IMR-90 (cell line): ENCODE data around the gene COG7. TPM values are rescaled to one million over a fixed set of nuclear protein-coding genes. Genes with fewer than 3 reads are reported as not detected.

Experiments used
- ATAC-seq: fragments of 200-7000 bp; cut with Tn5 transposase; 2 replicates; pipeline ENCODE4 v1.9.1; 2020; ENCODE audit warnings: low read depth, mild to moderate bottlenecking, moderate library complexity
- BruUV-seq: library from RNA; stranded (reverse); fragments of 400-500 nt; replicated peaks from 2 replicates; lab custom pipeline; 2021; lab: Mats Ljungman, UMichigan
- CTCF ChIA-PET: fragments of 300-600 bp; formaldehyde crosslinking; extraction: SDS; loops from one replicate; lab custom pipeline; 2021; ENCODE audit warnings: antibody characterized with exemption; lab: Yijun Ruan, JAX
- POLR2A ChIA-PET: fragments of 300-600 bp; sonication (Branson Sonifier 250); formaldehyde crosslinking; loops from one replicate; lab custom pipeline; 2022; ENCODE audit warnings: antibody characterized with exemption; ENCODE audit not compliant: unreplicated experiment; lab: Charles Lee
- DNase-seq: peaks from one replicate; pipeline ENCODE4 v3.0.0; 2013
- H2AFZ ChIP-seq: replicated peaks from 2 replicates; pipeline ENCODE3; 2013; ENCODE audit warnings: low read length, mild to moderate bottlenecking; ENCODE audit not compliant: poor library complexity
- H2AK5ac ChIP-seq: 2 replicates; pipeline ENCODE4 v1.6.1; 2013; ENCODE audit warnings: low read depth, low read length, inconsistent platforms
- H2AK9ac ChIP-seq: replicated peaks from 2 replicates; pipeline ENCODE3; 2013; ENCODE audit warnings: mild to moderate bottlenecking, low read depth, low read length, moderate library complexity; ENCODE audit not compliant: poor library complexity
- H2BK120ac ChIP-seq: 2 replicates; pipeline ENCODE4 v1.6.1; 2013; ENCODE audit warnings: low read depth, low read length, inconsistent platforms
- H2BK15ac ChIP-seq: 3 replicates; pipeline ENCODE4 v1.6.1; 2013; ENCODE audit warnings: low read depth, low read length, inconsistent platforms
- H2BK20ac ChIP-seq: 2 replicates; pipeline ENCODE4 v1.6.1; 2013; ENCODE audit warnings: low read depth, mild to moderate bottlenecking, inconsistent platforms, low read length, moderate library complexity
- H2BK5ac ChIP-seq: 2 replicates; pipeline ENCODE4 v1.6.1; 2013; ENCODE audit warnings: mild to moderate bottlenecking, low read depth, low read length, inconsistent platforms; ENCODE audit not compliant: poor library complexity, severe bottlenecking
- H3K14ac ChIP-seq: replicated peaks from 2 replicates; pipeline ENCODE4 v1.6.1; 2013; ENCODE audit warnings: low read depth, low read length, inconsistent platforms
- H3K18ac ChIP-seq: 2 replicates; pipeline ENCODE4 v1.6.1; 2013; ENCODE audit warnings: low read depth, low read length, control low read depth
- H3K23ac ChIP-seq: 2 replicates; pipeline ENCODE4 v1.6.1; 2013; ENCODE audit warnings: low read depth, low read length, inconsistent platforms
- H3K27ac ChIP-seq: 2 replicates; pipeline ENCODE4 v1.5.1; 2013; ENCODE audit warnings: mild to moderate bottlenecking, control low read depth, low read length; ENCODE audit not compliant: insufficient read depth
- H3K27me3 ChIP-seq: 2 replicates; pipeline ENCODE4 v1.6.1; 2013; ENCODE audit warnings: low read length; ENCODE audit not compliant: control insufficient read depth, insufficient read depth
- H3K36me3 ChIP-seq: 2 replicates; pipeline ENCODE4 v1.6.1; 2013; ENCODE audit warnings: low read length, mixed read lengths; ENCODE audit not compliant: control insufficient read depth, insufficient read depth
- H3K4ac ChIP-seq: 2 replicates; pipeline ENCODE4 v1.6.1; 2013; ENCODE audit warnings: low read depth, low read length, inconsistent platforms
- H3K4me1 ChIP-seq: 2 replicates; pipeline ENCODE4 v1.6.1; 2013; ENCODE audit warnings: low read length, mixed read lengths; ENCODE audit not compliant: control insufficient read depth, insufficient read depth
- H3K4me2 ChIP-seq: 2 replicates; pipeline ENCODE4 v1.6.1; 2013; ENCODE audit warnings: low read depth, mild to moderate bottlenecking, control low read depth, low read length, moderate library complexity
- H3K4me3 ChIP-seq: 2 replicates; pipeline ENCODE4 v1.5.1; 2013; ENCODE audit warnings: low read depth, mild to moderate bottlenecking, control low read depth, low read length, moderate library complexity; ENCODE audit not compliant: insufficient read depth
- H3K56ac ChIP-seq: 2 replicates; pipeline ENCODE4 v1.6.1; 2013; ENCODE audit warnings: low read length, inconsistent platforms; ENCODE audit not compliant: insufficient read depth; ENCODE audit errors: extremely low read depth
- H3K79me1 ChIP-seq, 2 experiments: 2 replicates each; pipeline ENCODE4 v1.6.1; 2013; ENCODE audit warnings: low read length in 2 of 2, inconsistent platforms in 1 of 2, low read depth in 1 of 2
- H3K9ac ChIP-seq: 2 replicates; pipeline ENCODE4 v1.6.1; 2013; ENCODE audit warnings: low read depth, low read length, control low read depth
- H3K9me1 ChIP-seq: 2 replicates; pipeline ENCODE4 v1.6.1; 2013; ENCODE audit warnings: low read length, inconsistent platforms; ENCODE audit not compliant: insufficient read depth
- H3K9me3 ChIP-seq: 2 replicates; pipeline ENCODE4 v1.6.1; 2013; ENCODE audit warnings: low read length; ENCODE audit not compliant: control insufficient read depth, insufficient read depth
- H4K20me1 ChIP-seq: 2 replicates; pipeline ENCODE4 v1.6.1; 2013; ENCODE audit warnings: low read length, inconsistent platforms; ENCODE audit not compliant: insufficient read depth
- H4K5ac ChIP-seq: 2 replicates; pipeline ENCODE4 v1.6.1; 2013; ENCODE audit warnings: mild to moderate bottlenecking, low read depth, low read length, control low read depth
- H4K8ac ChIP-seq, 2 experiments: 2 replicates each; pipeline ENCODE4 v1.6.1; 2013; ENCODE audit warnings: low read depth in 2 of 2, low read length in 2 of 2, control low read depth in 1 of 2, inconsistent platforms in 1 of 2
- H4K91ac ChIP-seq: 2 replicates; pipeline ENCODE4 v1.6.1; 2013; ENCODE audit warnings: low read depth, low read length, inconsistent platforms; ENCODE audit not compliant: insufficient read depth
- BHLHE40 ChIP-seq: fragments of 150-350 bp; IDR thresholded peaks from 2 replicates; pipeline ENCODE4 v1.6.1; 2016; ENCODE audit warnings: mild to moderate bottlenecking, low read depth, low read length
- CEBPB ChIP-seq: IDR thresholded peaks from 2 replicates; pipeline ENCODE4 v1.6.1; 2012; ENCODE audit warnings: low read depth, low read length, improper control_type of control experiment
- CHD1 ChIP-seq: IDR thresholded peaks from 2 replicates; pipeline ENCODE4 v1.6.1; 2012; ENCODE audit warnings: low read depth, low read length, improper control_type of control experiment
- FOS ChIP-seq: fragments of 150-350 bp; IDR thresholded peaks from 2 replicates; pipeline ENCODE4 v1.6.1; 2016; ENCODE audit warnings: low read depth, low read length
- MAFK ChIP-seq: IDR thresholded peaks from 2 replicates; pipeline ENCODE4 v1.6.1; 2012; ENCODE audit warnings: low read depth, low read length, improper control_type of control experiment
- MAZ ChIP-seq: IDR thresholded peaks from 2 replicates; pipeline ENCODE4 v1.6.1; 2012; ENCODE audit warnings: low read depth, mild to moderate bottlenecking, low read length, improper control_type of control experiment, moderate library complexity, borderline replicate concordance
- MXI1 ChIP-seq: IDR thresholded peaks from 2 replicates; pipeline ENCODE4 v1.6.1; 2012; ENCODE audit warnings: low read depth, mild to moderate bottlenecking, low read length, moderate library complexity, borderline replicate concordance
- NFE2L2 ChIP-seq: fragments of 150-350 bp; IDR thresholded peaks from 2 replicates; pipeline ENCODE4 v1.6.1; 2016; ENCODE audit warnings: low read depth, mild to moderate bottlenecking, low read length
- POLR2A ChIP-seq: IDR thresholded peaks from 2 replicates; pipeline ENCODE4 v1.6.1; 2012; ENCODE audit warnings: mild to moderate bottlenecking, low read depth, low read length
- RAD21 ChIP-seq: IDR thresholded peaks from 2 replicates; pipeline ENCODE4 v1.6.1; 2012; ENCODE audit warnings: low read length, improper control_type of control experiment
- RCOR1 ChIP-seq: IDR thresholded peaks from 2 replicates; pipeline ENCODE4 v1.6.1; 2012; ENCODE audit warnings: mild to moderate bottlenecking, low read length, improper control_type of control experiment; ENCODE audit not compliant: insufficient replicate concordance
- RFX5 ChIP-seq: IDR thresholded peaks from 2 replicates; pipeline ENCODE4 v1.8.0; 2012; ENCODE audit warnings: low read depth, mild to moderate bottlenecking, low read length, moderate library complexity
- SMC3 ChIP-seq: fragments of 150-350 bp; IDR thresholded peaks from 2 replicates; pipeline ENCODE4 v1.6.1; 2016; ENCODE audit warnings: low read depth, mild to moderate bottlenecking, antibody characterized with exemption, low read length, moderate library complexity
- whole genome bisulfite sequencing, 2 experiments: methylation state at CpG; one replicate each; pipeline versions ENCODE4 v1.1.5 to v1.1.7; 2013; ENCODE audit warnings: missing lambda C conversion rate in 2 of 2; ENCODE audit not compliant: insufficient read length in 1 of 2; ENCODE audit errors: extremely low coverage in 2 of 2; 5-methylcytosine and 5-hydroxymethylcytosine counted together
- dilution Hi-C: fragments of 300-500 bp; cut with HindIII; formaldehyde crosslinking; loops from one replicate; pipeline ENCODE4 v1.14.3; 2018; ENCODE audit warnings: low sequenced_read_pairs; ENCODE audit not compliant: unreplicated experiment
- in situ Hi-C: fragments of 300-500 bp; cut with MboI; formaldehyde crosslinking; loops from 3 replicates; pipeline ENCODE4 v1.14.3; 2019; ENCODE audit warnings: low sequenced_read_pairs, inconsistent platforms, mixed read lengths
- intact Hi-C: fragments of 100-400 bp; cut with micrococcal nuclease; formaldehyde crosslinking; loops from 2 replicates; pipeline ENCODE4 v1.10.0; 2022
- polyA plus RNA-seq, 3 experiments: library from polyadenylated mRNA; depleted of rRNA; stranded (reverse); fragments of >200 nt; gene quantifications; 2 replicates each; pipeline ENCODE4 v1.2.3, GENCODE V29; 2012; ENCODE audit warnings: low replicate concordance in 1 of 3
- total RNA-seq: library from RNA; depleted of rRNA; stranded (reverse); fragments of >200 nt; gene quantifications from 2 replicates; pipeline ENCODE4 v1.2.3, GENCODE V29; 2012
- TF ChIP-seq, protein P1 (sequence below): fragments of 150-350 bp; IDR thresholded peaks from 2 replicates; pipeline ENCODE4 v1.6.1; 2016; ENCODE audit warnings: low read depth, mild to moderate bottlenecking, low read length, moderate library complexity, borderline replicate concordance
- TF ChIP-seq, protein P2 (sequence below): conservative IDR thresholded peaks from 2 replicates; pipeline ENCODE4 v1.5.1; 2012; ENCODE audit warnings: mild to moderate bottlenecking, low read depth, low read length, improper control_type of control experiment
- TF ChIP-seq, protein P3 (sequence below): fragments of 150-350 bp; IDR thresholded peaks from 2 replicates; pipeline ENCODE4 v1.6.1; 2017; ENCODE audit warnings: mild to moderate bottlenecking, antibody characterized with exemption, low read length, low read depth

COG7 gene
- total and polyA plus RNA-seq, 2 of the 4 experiments (the other 2 are of a cell fraction): 28.5 to 43.7 TPM

DNA sequence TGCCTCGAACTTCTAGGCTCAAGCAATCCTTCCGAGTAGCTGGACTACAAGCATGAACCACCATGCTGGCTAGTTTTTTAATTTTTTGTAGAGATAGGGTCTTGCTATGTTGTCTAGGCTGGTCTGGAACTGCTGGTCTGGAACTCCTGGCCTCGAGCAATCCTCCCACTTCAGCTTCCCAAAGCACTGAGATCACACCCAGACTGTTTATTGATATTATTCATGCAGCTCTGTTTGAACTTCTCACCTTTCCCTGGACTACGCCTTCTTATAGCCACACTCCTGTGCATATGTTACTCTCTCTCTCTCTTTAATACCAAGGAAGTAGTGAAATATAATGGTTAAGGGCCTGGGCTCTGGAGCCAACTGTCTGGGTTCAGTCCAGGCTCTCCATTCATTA, 4.6 kb downstream of the COG7 start:
- Histone ChIP-seq H3K14ac (no peak overlapping the region), H4K20me1 (peaks cover 4% of the 10 kb centered on the region; the same call in 1 of the 2 replicates), H2BK15ac (no peak overlapping the region), H3K18ac (no peak overlapping the region), H3K79me1 (peaks cover 31 to 38% of the 10 kb centered on the region in 2 experiments), H3K56ac (no peak overlapping the region), H3K27ac (no peak overlapping the region), H3K9me1 (no peaks in the 10 kb centered on the region), H2BK20ac (no peak overlapping the region), H4K91ac (no peak overlapping the region), H3K27me3 (no peaks in the 10 kb centered on the region), H3K4me1 (no peaks in the 10 kb centered on the region), H4K5ac (no peak overlapping the region), H3K4ac (no peak overlapping the region), H3K4me3 (no peak overlapping the region), H4K8ac (no peak overlapping the region), H2AK9ac (no peak overlapping the region), H3K9me3 (no peaks in the 10 kb centered on the region), H3K36me3 (peaks cover 15% of the 10 kb centered on the region), H2BK120ac (no peak overlapping the region), H2AK5ac (no peak overlapping the region), H2BK5ac (no peak overlapping the region), H3K4me2 (no peak overlapping the region), H3K9ac (no peak overlapping the region), H3K23ac (no peak overlapping the region), H2AFZ (no peak overlapping the region)
- CTCF ChIA-PET: no interaction called here
- POLR2A ChIA-PET: interaction anchor here (0.5 kb wide), 2 partner anchors 9 to 106 kb away, joined by 3 read pairs; no protein-coding TSS in a partner anchor
- DNase-seq (peak; percentile 52), ATAC-seq (0 out of 2 replicates have a peak, but pooled peaks have one; percentile 4)
- TF ChIP-seq FOS (no peak), RCOR1 (no peak), SMC3 (no peak), BHLHE40 (no peak), MXI1 (no peak), CEBPB (no peak), MAZ (no peak), RFX5 (no peak), POLR2A (no peak), RAD21 (no peak), MAFK (no peak), CHD1 (no peak), NFE2L2 (no peak)
- TF ChIP-seq, protein P1, sequence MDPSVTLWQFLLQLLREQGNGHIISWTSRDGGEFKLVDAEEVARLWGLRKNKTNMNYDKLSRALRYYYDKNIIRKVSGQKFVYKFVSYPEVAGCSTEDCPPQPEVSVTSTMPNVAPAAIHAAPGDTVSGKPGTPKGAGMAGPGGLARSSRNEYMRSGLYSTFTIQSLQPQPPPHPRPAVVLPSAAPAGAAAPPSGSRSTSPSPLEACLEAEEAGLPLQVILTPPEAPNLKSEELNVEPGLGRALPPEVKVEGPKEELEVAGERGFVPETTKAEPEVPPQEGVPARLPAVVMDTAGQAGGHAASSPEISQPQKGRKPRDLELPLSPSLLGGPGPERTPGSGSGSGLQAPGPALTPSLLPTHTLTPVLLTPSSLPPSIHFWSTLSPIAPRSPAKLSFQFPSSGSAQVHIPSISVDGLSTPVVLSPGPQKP: no peak
- TF ChIP-seq, protein P2, sequence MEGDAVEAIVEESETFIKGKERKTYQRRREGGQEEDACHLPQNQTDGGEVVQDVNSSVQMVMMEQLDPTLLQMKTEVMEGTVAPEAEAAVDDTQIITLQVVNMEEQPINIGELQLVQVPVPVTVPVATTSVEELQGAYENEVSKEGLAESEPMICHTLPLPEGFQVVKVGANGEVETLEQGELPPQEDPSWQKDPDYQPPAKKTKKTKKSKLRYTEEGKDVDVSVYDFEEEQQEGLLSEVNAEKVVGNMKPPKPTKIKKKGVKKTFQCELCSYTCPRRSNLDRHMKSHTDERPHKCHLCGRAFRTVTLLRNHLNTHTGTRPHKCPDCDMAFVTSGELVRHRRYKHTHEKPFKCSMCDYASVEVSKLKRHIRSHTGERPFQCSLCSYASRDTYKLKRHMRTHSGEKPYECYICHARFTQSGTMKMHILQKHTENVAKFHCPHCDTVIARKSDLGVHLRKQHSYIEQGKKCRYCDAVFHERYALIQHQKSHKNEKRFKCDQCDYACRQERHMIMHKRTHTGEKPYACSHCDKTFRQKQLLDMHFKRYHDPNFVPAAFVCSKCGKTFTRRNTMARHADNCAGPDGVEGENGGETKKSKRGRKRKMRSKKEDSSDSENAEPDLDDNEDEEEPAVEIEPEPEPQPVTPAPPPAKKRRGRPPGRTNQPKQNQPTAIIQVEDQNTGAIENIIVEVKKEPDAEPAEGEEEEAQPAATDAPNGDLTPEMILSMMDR: no peak
- TF ChIP-seq, protein P3, sequence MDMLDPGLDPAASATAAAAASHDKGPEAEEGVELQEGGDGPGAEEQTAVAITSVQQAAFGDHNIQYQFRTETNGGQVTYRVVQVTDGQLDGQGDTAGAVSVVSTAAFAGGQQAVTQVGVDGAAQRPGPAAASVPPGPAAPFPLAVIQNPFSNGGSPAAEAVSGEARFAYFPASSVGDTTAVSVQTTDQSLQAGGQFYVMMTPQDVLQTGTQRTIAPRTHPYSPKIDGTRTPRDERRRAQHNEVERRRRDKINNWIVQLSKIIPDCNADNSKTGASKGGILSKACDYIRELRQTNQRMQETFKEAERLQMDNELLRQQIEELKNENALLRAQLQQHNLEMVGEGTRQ: no peak
- no CpG with 5 or more reads among the region's 4 CpGs for WGBS, 2 experiments
- in situ Hi-C loops: no loop called here
- intact Hi-C loops: no loop called here
- dilution Hi-C loops: no loop called here
- no TSS peak for BruUV-seq
